Duodenal mucosa (tissue), 2 donors: ENCODE data around the gene TMEM213.

Experiments
- H3K27ac ChIP-seq: one replicate; pipeline ENCODE4 v1.7.0; 2013; ENCODE audit warnings: low read depth, low read length
- H3K27me3 ChIP-seq, 2 donors: one replicate each; pipeline ENCODE4 v1.7.0; 2013; ENCODE audit warnings: low read length in 2 of 2, control low read depth in 1 of 2; ENCODE audit not compliant: insufficient read depth in 2 of 2, control insufficient read depth in 1 of 2
- H3K36me3 ChIP-seq, 2 donors: one replicate each; pipeline ENCODE4 v1.7.0; 2013; ENCODE audit warnings: low read length in 2 of 2, control low read depth in 1 of 2; ENCODE audit not compliant: insufficient read depth in 2 of 2, control insufficient read depth in 1 of 2
- H3K4me1 ChIP-seq, 2 donors: one replicate each; pipeline ENCODE4 v1.7.0; 2013; ENCODE audit warnings: low read length in 2 of 2, control low read depth in 1 of 2; ENCODE audit not compliant: insufficient read depth in 2 of 2, control insufficient read depth in 1 of 2
- H3K4me3 ChIP-seq, 2 donors: one replicate each; pipeline ENCODE4 v1.7.0; 2013; ENCODE audit warnings: low read length in 2 of 2, low read depth in 1 of 2
- H3K9ac ChIP-seq, 2 donors: one replicate each; pipeline ENCODE4 v1.7.0; 2013; ENCODE audit warnings: low read length in 2 of 2, low read depth in 1 of 2
- H3K9me3 ChIP-seq, 2 donors: one replicate each; pipeline ENCODE4 v1.7.0; 2013; ENCODE audit warnings: low read length in 2 of 2, control low read depth in 1 of 2; ENCODE audit not compliant: control insufficient read depth in 1 of 2

TMEM213 gene, protein sequence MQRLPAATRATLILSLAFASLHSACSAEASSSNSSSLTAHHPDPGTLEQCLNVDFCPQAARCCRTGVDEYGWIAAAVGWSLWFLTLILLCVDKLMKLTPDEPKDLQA

DNA sequence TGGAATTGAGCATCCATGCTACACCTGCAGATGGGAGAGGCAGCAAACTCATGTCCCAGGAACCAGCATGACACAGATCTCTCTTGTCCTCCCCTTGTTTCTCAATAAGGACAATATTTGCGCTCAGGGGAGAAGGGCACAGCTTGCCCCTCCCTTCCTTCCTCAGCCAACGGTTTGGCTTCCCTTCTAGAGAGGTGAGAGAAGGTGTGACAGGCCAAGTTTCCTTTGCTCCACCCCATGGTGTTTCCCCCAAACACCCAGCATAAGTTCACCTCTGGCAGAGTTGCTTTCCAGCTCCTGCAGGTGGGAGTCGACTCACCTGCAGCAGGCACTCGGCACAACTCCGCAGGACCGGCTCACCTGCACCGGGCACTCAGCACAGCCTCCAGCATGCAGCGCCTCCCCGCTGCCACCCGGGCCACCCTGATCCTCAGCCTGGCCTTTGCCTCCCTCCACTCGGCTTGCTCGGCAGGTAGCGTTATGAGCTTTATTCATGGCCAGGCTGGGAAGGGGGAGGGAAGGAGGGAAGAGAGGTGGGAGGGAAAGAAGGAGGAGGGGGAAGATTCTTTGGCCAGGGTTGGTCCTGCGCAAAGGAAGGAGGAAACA is at the start of gene TMEM213, which contains the start of gene ATP6V0A4:
TSS of gene TMEM213 (plus strand) at position 280 of the 606 bp plus-strand sequence. CDS start at position 391, 111 bp downstream.
TSS of gene ATP6V0A4 (minus strand) at position 482 of the 606 bp plus-strand sequence. CDS start 26,949 bp downstream, outside the sequence.
- H3K4me3 ChIP-seq, result no peak within 1 kb of the TSS
- H3K36me3 ChIP-seq, result no peaks in the 10 kb centered on the region
- H3K9ac ChIP-seq, result no peak within 1 kb of the TSS
- peaks cover 3 to 15% of the 10 kb centered on the region in 2 donors for H3K4me1 ChIP-seq
- H3K9me3 ChIP-seq, result no peaks in the 10 kb centered on the region
- peak within 1 kb of the TSS; percentile 0 for H3K27ac ChIP-seq
- H3K27me3 ChIP-seq, result no peaks in the 10 kb centered on the region

DNA sequence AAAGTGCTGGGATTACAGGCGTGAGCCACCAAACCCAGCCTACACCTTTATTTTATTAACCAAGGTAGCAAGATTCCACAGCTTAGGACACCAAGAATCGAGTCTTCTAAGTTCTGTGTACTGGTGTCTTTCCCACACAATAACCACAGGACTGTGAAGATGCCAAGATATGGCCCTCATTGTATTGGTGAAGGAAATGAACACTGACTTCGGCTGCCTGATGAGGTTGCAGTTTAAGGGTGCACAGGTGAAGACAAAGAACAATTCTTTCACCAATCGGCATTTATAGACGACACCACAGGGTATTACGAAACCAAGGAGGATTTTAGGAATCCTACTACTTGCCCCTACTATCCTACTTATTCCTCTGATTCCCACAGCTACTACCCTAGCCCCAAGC is 49.1 kb upstream of the TMEM213 start:
- no peak overlapping the region for H3K9ac ChIP-seq
- no peak overlapping the region for H3K4me3 ChIP-seq
- no peak overlapping the region for H3K27ac ChIP-seq
- no peaks in the 10 kb centered on the region for H3K27me3 ChIP-seq
- H3K9me3 ChIP-seq, result no peaks in the 10 kb centered on the region
- H3K4me1 ChIP-seq, result no peaks in the 10 kb centered on the region
- no peaks in the 10 kb centered on the region for H3K36me3 ChIP-seq

DNA sequence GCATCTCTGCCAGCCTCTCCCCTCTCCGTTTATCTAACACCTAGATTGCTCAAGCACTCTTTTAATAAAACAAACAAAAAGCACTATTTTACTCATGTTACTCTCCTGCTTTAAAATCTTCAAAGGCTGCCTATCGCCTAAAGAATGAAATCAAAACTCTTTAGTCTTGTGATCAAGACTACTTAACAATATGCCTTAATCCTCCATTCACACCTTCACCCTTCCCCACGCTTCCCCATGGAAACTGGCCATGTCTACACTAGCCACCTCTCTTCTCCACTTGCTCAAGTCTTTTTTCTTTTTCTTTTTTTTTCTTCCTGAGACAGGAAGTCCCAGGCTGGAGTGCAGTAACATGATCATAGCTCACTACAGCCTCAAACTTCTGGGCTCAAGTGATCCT is 47.8 kb upstream of the TMEM213 start:
- no peaks in the 10 kb centered on the region for H3K4me1 ChIP-seq
- H3K9me3 ChIP-seq, result no peaks in the 10 kb centered on the region
- no peaks in the 10 kb centered on the region for H3K27me3 ChIP-seq
- H3K36me3 ChIP-seq, result no peaks in the 10 kb centered on the region
- no peak overlapping the region for H3K4me3 ChIP-seq
- no peak overlapping the region for H3K9ac ChIP-seq
- no peak overlapping the region for H3K27ac ChIP-seq

DNA sequence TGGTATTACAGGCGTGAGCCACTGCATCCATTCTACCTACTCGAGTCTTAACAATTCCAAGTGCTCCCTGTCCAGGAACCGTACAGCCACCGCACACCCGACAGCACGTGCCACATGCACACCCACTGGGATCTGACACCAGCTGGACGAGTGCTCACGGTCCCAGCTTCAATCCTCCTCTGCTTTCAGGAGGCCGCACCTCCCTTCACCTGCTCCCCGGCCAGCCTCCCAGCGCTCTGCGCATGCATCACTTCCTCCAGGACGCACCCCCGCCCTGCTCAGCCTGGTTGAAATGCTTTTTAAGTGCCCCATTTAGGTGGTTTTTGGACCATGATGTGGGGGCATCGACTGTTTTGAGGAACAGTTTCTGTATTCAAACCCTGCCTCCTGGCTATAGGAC is 47.3 kb upstream of the TMEM213 start:
- Histone ChIP-seq H3K27ac (no peak overlapping the region), H3K27me3 (no peaks in the 10 kb centered on the region), H3K9me3 (no peaks in the 10 kb centered on the region), H3K4me3 (no peak overlapping the region), H3K9ac (no peak overlapping the region), H3K36me3 (no peaks in the 10 kb centered on the region), H3K4me1 (no peaks in the 10 kb centered on the region)

- no peaks in the 10 kb centered on the region for H3K27me3 ChIP-seq
- no peak overlapping the region for H3K27ac ChIP-seq
- H3K4me1 ChIP-seq, result no peaks in the 10 kb centered on the region
- H3K9me3 ChIP-seq, result no peaks in the 10 kb centered on the region
- H3K4me3 ChIP-seq, result no peak overlapping the region
- H3K9ac ChIP-seq, result no peak overlapping the region
- H3K36me3 ChIP-seq, result no peaks in the 10 kb centered on the region
These were observed 46.8 kb upstream of the TMEM213 start for GRCh38 chr7:138750901-138751464.

- H3K36me3 ChIP-seq, result no peaks in the 10 kb centered on the region
- H3K4me3 ChIP-seq, result no peak overlapping the region
- no peak overlapping the region for H3K27ac ChIP-seq
- H3K4me1 ChIP-seq, result no peaks in the 10 kb centered on the region
- no peaks in the 10 kb centered on the region for H3K27me3 ChIP-seq
- H3K9ac ChIP-seq, result peak overlapping the region in 1 of 2 donors; percentile 18
- no peaks in the 10 kb centered on the region for H3K9me3 ChIP-seq
These were observed 45.2 kb upstream of the TMEM213 start for GRCh38 chr7:138752518-138753149.

DNA sequence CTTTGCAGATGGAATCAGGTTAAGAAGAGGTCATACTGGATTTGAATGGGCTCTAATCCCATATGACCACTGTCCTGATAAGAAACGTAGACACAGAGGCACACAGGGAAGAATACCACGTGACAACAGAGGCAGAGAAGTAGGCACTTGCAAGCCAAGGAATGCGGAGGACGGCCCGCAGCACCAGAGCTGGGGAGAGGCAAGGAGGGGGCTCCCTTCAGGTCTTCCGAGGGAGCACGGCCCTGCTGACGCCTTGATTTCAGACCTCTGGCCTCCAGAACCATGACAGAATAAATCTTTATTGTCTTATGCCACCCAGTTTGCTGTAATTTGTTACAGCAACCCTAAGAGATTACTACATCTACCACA is 44.7 kb upstream of the TMEM213 start:
- no peaks in the 10 kb centered on the region for H3K4me1 ChIP-seq

DNA sequence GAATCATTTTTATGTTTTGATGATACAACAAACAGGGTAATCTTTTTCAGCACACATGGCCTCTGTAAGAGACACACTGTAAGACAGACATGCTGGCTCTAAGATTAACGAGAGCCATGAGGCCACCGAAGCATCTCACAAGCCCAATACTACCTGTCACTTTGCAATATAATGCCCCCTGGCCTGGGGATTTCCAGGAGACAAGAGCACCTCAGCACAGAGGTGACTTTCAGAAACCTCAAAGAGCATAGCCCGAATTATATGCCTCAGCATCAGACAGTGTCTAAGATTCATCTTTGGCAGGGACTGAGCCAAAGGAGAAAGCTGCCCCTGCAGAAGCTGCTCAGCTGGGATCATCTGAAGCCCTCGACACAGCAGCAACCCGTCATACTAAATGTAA is 44.2 kb upstream of the TMEM213 start:
- H3K4me1 ChIP-seq, result no peaks in the 10 kb centered on the region
- no peaks in the 10 kb centered on the region for H3K27me3 ChIP-seq
- no peak overlapping the region for H3K27ac ChIP-seq
- H3K4me3 ChIP-seq, result no peak overlapping the region
- H3K36me3 ChIP-seq, result no peaks in the 10 kb centered on the region
- H3K9me3 ChIP-seq, result no peaks in the 10 kb centered on the region
- H3K9ac ChIP-seq, result no peak overlapping the region

More for the DNA sequence above, 44.7 kb upstream of the TMEM213 start:
- no peak overlapping the region for H3K4me3 ChIP-seq
- no peaks in the 10 kb centered on the region for H3K36me3 ChIP-seq
- H3K9me3 ChIP-seq, result no peaks in the 10 kb centered on the region
- no peak overlapping the region for H3K27ac ChIP-seq
- no peaks in the 10 kb centered on the region for H3K27me3 ChIP-seq
- H3K9ac ChIP-seq, result no peak overlapping the region

- Histone ChIP-seq H3K36me3 (no peaks in the 10 kb centered on the region), H3K4me3 (no peak overlapping the region), H3K9me3 (no peaks in the 10 kb centered on the region), H3K9ac (no peak overlapping the region), H3K4me1 (no peaks in the 10 kb centered on the region), H3K27me3 (no peaks in the 10 kb centered on the region), H3K27ac (no peak overlapping the region)
These were observed 42.5 kb upstream of the TMEM213 start for GRCh38 chr7:138755331-138755747.

DNA sequence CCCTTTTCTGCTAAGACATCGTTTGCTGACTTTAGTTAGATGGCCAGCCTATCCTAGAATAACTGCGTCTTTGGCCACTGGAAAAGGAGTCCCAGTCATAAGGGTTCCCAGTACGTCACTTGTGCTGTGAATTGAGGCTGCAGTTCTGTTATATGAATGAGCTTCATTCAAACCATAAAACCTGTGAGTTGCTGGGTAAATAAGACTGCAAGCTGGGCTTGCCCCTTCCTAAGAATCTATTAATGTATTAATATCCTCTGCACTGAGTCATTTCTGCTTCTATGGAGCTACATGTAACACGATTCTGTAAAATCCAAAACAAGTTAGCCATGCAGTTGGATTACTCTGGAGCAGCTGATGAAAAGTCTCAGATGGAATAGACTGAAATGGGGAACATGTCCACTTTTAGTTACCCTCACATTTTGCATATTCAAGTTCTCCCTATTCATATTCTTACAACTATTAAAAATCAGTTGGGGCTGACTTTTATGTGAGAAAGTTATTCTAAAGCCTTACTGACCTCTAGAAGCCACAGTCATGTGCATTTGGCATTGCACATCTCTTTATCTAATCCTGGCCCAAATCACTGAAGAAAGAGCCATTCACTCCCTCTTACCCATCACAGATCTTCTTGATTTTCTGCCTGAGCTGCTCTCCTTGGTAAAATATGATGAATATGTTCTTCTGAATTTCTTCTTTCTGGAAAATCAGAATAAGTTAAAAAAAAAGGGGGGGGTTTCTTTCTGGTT is 41.8 kb upstream of the TMEM213 start:
- Histone ChIP-seq H3K27me3 (no peaks in the 10 kb centered on the region), H3K36me3 (no peaks in the 10 kb centered on the region), H3K9me3 (no peaks in the 10 kb centered on the region), H3K9ac (no peak overlapping the region), H3K4me3 (no peak overlapping the region), H3K27ac (no peak overlapping the region), H3K4me1 (no peaks in the 10 kb centered on the region)
